CD4-positive, alpha-beta T cell treated with Interleukin-4 for 1 hour (primary cell): ENCODE results near the gene CCDC137.

ENCODE experiments used
- DNase-seq, 2 donors: peaks; one replicate each; pipeline ENCODE4 v3.0.0-alpha.2; 2020 to 2022

The CCDC137 gene

DNA sequence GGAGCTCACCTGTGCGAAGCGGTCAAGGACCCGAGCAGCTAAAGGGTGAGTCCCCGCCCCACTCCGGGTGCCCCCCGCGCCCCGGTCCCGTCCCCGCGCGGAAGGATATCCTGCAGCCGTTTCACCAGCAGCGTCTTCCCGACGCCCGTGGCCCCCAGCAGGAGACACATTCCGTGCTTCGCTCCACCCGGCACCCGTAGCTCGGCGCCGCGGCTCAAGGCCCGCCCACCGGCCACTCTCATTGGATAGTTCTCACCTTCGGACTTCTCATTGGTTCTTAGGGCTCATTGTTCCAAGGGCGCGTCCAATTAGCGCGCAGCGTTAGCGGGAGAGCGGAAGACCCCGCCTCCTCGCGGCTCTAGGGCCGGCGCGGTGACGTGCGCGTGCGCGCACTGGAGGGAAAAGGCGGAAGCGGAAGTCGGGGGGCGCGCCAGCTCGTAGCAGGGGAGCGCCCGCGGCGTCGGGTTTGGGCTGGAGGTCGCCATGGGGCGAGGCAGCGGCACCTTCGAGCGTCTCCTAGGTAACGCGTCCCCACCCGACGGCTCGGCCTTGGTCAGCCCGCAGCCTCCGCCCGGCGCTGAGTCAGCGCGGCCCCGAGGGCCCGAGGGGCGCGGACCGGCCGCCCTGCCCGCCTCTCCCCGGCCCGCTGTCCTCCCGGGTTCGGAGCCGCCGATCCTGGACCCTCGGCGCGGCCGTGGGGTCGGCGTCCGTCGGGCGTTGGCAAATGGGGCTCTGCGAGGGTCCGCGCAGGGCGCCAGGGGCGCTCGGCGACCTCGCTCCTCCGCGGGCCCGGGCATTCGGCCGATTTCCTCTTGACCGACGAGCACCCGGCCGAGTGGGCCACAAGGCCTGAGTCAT is 17.3 kb downstream of the CCDC137 start, which contains the start of the genes ARL16 and HGS:
Gene ARL16, minus strand, starts transcription at position 214 of the 858 bp plus-strand sequence. Its CDS starts 44 bp downstream, at position 170.
Gene HGS, plus strand, starts transcription at position 428 of the 858 bp plus-strand sequence. Its CDS starts 56 bp downstream, at position 484.
- peak; percentile 98 to 99 for DNase-seq

DNA sequence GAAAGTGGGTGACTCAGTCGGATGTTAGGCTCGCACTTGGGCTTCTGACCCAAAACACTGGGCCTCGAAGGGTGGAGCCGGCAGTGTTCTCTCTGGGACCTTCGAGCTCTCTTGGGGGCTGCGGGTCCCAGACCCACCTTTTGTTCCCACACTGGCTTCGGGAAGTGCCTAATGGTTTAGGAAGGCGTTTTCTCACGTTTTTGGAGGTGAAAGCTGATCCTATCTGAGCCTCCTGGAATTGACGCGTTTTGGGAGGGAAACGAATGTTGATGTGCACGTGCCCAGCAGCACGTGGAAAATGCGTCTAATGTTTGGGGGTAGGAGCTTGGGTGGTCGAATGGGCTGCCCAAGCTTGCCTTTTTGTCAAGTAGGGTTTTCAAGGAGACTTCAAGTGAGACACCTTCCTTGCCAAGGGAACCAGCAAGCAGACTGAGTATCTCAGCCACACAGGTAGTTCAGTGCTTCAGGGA is 17.9 kb downstream of the CCDC137 start:
- DNase-seq: peak in 1 of 2 donors; percentile 49

DNA sequence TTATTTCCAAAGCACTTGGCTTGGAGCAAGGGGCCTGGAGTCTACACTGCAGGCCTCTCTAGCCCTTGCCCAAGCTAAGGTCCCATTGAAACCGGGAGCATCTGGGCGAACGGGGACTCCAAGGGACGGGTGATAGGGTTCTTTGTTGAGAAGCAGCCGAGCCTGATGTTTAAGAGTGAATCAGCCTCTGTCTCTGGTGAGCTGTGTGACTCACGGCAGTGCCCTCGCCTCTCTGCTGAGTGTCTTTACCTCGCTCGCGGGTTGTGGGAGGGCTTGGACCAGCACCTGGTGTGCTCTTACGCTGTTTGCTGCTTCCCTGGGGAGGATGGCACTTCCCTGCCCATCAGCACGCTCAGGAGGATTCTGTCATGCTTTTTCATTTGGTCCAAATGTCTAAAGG is 18.6 kb downstream of the CCDC137 start:
- no peak for DNase-seq

DNA sequence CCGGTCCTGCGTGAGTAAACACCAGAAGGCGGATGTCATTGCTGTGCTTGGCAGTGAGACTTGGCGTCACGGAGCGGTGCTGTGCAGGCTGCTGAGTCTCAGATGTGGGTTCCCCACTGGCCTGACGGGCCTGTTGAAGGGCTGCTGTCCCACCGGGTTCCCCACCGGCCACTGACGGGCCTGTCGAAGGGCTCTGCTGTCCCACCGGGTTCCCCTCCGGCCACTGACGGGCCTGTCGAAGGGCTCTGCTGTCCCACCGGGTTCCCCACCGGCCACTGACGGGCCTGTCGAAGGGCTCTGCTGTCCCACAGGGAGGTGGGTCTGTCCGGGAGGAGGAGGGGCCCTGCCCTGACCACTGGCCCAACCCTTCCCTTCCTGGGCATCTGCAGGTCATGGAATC is 20.1 kb downstream of the CCDC137 start:
- no peak for DNase-seq

DNA sequence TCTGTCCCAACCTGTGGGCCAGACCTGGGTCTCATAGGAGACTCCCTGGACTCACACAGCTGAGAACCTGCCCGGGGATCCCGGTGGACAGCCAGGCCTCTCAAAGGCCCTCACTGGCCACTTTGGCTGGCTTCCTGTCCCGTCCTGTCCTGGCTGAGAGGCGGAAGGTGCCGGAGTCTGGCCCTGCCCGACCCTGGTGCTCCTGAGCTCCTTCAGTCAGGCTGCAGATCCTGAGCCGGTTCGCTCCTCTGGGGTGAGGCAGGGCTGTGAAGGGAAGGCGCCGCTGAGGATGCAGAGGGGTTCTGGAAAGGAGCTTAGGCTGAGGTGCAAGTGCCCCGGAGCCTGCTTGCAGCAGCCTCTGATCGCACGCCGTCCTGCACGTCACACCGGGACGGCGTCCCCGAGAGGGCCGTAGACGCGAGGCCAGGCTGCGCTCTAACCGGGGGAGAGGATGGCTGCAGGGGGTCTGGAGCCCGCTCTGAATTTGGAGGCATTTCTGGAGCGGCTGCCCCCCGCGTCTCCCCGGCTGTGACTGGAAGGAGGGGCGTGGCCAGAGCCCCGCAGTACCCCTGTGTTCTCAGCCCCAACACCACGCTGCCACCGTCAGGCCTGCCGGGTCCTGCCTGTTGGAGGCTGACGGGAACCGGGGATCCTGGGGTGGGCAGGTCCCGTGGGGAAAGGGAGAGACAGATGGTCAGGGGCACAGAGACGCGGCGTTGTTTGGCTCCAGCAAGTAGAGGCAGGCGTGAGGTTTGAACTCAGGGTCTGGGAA is 21.4 kb downstream of the CCDC137 start:
- no peak for DNase-seq

DNA sequence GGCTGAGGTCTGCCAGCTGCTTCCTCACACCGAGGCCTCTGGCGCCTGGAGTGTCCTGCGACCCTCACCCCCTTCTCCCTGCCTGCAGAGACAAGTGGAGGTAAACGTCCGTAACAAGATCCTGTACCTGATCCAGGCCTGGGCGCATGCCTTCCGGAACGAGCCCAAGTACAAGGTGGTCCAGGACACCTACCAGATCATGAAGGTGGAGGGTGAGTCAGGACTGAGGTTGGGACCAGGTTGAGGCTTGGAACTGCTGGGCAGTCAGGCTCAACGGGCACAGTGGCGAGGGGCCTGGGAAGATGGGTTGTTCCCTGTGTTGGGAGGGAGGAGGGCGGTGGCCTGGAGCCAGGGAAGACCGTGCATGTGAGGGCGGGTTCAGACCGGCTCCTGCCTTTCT is 22.1 kb downstream of the CCDC137 start:
- DNase-seq: no peak

DNA sequence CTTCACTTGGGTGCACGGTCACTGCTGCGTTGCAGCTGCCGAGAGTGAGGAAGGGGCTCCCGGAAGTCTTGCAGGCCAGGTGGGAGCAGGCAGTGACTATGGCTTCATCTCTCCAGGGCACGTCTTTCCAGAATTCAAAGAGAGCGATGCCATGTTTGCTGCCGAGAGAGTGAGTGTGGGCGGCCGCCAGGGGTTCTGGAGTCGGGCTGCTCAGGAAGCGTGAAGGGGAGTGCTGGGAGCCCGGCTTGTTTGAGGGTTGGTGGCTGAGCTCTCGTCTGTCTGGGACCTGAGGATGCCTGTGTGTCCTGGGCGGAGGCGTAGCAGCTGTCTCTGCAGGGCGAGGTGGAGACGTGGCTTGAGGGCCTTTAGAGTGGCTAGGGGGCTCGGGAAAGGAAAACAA is 23.5 kb downstream of the CCDC137 start:
- DNase-seq: no peak

DNA sequence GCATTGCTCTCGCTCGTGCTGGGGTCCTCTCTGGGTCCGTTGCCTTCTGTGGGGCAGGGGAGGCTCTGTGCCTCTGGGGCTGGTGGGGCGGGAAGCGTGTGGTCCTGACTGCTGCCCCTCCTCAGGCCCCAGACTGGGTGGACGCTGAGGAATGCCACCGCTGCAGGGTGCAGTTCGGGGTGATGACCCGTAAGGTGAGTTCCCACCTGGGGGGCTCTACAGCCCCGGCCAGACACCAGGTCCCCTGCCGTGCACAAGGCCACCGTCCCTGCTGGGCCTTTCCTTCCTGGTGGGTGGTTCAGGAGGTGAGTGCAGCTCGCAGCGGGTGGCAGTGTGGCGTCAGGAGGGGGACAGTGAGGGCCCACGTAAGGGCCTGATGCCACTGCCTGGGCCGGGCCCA is 24.0 kb downstream of the CCDC137 start:
- DNase-seq: no peak

DNA sequence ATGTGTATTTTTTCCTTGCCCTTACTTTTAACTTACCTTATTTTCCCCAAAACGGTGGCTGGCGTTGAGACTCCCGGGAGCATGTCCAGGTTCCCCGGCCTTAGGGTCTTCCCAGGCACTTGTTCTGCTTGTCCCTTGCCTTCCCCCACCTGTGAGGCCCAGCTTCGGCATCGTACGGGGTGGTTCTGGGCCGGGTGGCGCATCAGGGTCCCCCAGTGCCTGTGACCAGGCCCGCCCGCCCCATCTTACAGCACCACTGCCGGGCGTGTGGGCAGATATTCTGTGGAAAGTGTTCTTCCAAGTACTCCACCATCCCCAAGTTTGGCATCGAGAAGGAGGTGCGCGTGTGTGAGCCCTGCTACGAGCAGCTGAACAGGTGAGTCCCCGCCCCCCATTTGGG is 24.7 kb downstream of the CCDC137 start:
- DNase-seq: no peak

DNA sequence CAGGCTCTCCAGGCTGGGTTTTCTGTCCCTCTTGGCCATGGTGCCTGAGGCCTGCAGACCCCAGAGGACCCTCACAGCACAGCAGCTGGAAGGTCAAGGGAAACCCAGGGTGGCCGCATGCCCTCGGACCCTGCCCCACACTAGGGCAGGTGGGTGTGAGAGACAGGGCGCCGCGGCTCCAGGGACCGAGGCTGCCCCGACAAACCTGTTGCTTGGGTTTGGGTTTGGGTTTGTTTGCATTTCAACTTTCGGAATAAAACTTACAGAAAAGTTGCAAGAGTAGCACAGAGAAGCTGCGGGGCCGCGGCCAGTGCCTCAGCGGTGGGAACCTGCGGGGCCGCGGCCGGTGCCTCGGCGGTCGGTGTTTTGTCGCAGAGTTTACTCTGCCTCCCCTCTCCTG is 25.1 kb downstream of the CCDC137 start:
- DNase-seq: no peak

DNA sequence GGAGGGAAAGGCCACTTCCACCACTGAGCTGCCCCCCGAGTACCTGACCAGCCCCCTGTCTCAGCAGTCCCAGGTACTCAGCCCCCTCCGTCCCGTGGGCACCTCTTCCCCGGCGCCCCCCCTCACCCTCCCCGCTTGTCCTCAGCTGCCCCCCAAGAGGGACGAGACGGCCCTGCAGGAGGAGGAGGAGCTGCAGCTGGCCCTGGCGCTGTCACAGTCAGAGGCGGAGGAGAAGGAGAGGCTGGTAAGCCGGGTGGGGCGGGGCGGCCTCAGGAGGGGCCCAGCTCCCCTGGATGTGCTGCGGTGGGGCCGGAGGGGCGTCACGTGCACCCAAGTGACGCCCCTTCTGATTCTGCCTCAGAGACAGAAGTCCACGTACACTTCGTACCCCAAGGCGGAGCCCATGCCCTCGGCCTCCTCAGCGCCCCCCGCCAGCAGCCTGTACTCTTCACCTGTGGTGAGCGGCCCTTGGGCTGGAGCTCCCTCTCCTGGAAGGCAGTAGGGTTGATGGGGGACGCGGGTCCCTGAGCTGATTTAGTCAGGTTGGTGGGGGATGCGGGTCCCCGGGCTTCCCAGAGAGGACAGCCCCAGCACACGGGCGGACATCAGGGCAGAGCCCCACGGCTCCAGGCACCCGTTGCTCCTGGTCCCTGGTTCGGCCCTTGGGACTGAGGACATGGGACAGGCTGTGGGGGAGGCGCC is 27.1 kb downstream of the CCDC137 start:
- no peak for DNase-seq

DNA sequence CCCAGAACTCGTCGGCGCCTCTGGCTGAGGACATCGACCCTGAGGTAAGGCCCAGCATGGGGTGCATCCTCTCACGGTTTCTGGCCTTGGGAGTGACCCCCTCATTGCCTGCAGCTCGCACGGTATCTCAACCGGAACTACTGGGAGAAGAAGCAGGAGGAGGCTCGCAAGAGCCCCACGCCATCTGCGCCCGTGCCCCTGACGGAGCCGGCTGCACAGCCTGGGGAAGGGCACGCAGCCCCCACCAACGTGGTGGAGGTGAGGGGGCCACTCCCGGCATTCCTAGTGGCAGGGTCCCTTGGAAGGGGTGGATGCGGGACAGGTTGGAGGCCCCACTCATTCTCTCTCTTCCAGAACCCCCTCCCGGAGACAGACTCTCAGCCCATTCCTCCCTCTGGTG is 28.3 kb downstream of the CCDC137 start:
- no peak for DNase-seq

DNA sequence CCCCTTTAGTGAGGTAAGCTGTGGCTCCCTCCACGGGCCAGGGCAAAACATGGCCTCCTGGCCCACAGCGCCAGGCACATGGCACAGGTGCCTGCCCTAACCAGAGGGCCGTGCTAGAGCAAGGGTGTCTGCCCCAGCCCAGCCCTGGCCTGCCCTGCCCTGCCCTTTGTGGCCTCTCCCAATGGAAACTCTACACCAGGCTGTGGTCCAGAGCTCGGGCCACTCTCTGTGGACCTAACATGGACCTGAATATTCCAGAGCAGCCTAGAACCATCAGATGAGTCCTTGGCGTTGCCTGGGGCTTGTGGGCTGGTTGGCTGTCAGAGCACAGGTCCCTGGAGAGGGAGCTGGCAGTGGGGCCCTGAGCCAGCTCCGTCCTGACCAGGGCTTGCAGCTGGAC is 28.7 kb downstream of the CCDC137 start:
- DNase-seq: no peak

DNA sequence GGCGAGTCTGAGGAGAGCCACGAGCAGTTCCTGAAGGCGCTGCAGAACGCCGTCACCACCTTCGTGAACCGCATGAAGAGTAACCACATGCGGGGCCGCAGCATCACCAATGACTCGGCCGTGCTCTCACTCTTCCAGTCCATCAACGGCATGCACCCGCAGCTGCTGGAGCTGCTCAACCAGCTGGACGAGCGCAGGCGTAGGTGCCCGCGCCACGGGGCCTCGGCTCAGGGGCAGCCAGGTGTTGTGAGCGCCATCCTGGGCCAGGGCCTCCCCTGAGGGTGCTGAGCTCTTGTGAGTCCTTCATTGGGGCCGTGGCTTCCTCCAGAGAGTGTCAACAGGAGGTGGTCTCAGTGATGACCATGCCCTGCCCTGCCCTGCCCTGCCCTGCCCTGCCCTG is 29.3 kb downstream of the CCDC137 start:
- DNase-seq: no peak

DNA sequence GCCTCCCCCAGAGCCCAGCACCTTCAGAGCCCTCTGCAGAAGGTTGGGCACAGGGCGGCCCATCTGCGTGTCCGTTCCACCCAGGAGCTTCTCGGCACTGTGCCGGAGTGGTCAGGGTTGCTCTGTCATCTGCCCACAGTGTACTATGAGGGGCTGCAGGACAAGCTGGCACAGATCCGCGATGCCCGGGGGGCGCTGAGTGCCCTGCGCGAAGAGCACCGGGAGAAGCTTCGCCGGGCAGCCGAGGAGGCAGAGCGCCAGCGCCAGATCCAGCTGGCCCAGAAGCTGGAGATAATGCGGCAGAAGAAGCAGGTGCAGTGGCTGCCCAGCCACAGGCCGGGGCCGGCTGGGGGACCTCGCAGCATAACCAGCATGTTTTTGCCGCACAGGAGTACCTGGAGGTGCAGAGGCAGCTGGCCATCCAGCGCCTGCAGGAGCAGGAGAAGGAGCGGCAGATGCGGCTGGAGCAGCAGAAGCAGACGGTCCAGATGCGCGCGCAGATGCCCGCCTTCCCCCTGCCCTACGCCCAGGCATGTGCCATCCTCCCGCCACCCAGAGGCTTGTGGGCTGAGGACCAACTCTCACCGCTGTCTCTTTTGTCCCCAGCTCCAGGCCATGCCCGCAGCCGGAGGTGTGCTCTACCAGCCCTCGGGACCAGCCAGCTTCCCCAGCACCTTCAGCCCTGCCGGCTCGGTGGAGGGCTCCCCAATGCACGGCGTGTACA is 29.8 kb downstream of the CCDC137 start:
- no peak for DNase-seq

DNA sequence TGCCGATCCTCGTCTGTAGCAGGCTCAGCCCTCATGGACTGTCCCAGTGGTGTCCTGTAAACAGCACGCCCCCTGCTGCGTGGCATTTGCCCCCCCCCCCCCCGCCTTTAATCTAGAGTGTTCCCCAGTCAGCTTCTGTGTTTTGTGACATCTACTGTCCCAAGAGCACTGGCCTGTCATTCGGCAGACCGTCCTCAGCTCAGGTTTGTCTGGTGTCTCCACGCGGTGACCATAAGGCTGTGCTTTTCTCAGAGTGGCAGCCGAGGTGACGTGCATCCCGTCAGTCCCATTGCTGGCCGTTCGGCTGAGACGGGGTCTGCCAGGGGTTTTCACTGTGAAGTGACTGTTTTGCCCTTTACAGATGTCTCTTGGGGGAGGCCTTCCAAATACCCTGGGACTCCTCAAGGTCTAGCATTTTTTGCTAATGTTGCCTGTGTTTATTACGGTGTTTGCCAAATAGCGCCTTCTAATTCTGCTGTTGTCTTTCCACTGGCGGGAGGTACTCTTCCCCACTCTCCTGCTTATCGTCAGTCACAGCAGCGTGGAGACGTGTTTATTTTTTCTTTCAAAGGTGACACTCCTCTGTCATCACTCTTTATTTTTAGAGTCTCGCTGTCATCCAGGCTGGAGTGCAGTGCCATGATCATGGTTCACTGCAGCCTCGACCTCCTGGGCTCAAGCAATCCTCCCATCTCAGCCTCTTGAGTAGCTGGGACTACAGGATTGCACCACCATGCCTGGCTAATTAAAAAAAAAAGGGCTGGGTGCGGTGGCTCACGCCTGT is 30.9 kb downstream of the CCDC137 start:
- no peak for DNase-seq

DNA sequence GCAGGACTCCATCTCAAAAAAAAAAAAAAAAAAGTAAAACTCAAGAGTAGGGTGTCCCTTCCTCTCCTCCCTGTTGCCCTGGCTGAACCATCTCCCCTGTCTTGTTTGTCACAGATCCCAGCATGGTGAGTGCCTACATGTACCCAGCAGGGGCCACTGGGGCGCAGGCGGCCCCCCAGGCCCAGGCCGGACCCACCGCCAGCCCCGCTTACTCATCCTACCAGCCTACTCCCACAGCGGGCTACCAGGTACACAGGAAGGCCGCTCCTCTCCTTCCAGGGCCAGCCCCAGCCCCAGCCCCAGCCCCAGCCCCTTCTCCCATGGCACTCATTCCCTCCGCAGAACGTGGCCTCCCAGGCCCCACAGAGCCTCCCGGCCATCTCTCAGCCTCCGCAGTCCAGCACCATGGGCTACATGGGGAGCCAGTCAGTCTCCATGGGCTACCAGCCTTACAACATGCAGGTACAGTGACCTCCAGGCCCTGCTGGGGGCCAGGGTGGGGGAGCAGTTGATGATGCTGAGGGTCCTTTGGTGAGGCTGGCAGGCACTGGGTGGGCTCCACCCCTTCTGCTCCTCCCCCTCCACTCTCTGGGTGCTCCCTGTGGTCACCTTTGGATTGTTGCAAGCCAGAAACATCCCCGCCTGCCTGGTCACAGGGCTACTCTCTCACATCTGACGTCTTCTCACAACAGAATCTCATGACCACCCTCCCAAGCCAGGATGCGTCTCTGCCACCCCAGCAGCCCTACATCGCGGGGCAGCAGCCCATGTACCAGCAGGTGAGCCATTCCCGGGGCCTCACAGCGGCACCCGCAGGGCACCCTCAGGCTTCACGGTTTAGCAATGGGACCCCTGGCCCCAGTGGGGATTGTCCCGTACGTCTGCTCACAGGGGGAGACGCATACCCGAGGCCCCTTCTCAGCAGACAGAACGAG is 34.1 kb downstream of the CCDC137 start:
- no peak for DNase-seq

DNA sequence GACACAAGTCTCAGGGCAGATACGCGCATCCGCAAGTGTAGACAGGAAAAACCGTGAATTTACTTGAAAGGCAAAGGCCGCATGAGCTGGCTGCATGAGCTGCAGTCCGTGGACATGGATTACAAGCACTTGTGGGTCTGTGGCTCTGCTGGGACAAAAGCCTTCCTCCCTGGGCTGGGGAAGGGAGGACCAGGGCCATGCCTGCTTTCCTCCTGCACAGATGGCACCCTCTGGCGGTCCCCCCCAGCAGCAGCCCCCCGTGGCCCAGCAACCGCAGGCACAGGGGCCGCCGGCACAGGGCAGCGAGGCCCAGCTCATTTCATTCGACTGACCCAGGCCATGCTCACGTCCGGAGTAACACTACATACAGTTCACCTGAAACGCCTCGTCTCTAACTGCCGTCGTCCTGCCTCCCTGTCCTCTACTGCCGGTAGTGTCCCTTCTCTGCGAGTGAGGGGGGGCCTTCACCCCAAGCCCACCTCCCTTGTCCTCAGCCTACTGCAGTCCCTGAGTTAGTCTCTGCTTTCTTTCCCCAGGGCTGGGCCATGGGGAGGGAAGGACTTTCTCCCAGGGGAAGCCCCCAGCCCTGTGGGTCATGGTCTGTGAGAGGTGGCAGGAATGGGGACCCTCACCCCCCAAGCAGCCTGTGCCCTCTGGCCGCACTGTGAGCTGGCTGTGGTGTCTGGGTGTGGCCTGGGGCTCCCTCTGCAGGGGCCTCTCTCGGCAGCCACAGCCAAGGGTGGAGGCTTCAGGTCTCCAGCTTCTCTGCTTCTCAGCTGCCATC is 34.9 kb downstream of the CCDC137 start:
- peak in 1 of 2 donors; percentile 15 for DNase-seq

DNA sequence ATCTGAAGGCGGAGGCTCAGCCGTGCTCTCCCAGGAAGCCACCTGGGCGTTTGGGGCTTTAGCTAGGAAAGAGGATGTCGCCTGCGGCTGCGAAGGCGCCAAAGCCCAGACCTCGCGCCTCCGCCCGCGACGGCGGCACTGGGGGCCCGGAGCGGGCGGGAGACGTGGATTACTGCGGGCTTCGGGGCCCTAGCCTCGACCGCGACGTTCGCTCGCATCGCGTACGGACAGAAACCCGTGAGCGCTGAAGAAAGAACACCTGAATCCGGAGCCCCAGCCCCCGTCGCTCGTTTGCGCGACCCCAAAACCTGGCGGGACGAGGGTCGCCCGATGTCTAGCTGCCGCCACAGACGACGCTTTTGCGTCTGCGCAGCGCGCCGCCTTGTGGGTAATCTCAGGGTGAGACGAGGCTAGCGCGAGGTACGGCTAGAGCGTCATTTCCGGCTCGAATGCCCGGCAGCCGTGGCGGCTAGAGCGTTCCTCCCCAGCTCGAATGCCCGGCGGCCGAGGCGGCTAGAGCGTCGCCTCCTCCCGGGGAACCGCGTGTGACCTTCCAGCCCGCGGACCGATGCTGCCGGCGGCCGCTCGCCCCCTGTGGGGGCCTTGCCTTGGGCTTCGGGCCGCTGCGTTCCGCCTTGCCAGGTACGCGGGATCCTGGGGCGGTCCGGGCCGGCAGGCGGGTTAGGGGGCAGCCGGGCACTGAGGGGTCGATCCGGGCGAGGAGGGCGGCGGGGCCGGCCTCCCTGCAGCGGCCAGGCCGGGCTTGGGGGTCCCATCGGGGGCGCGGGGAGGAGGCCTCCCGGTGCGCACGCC is 36.6 kb downstream of the CCDC137 start, which contains the start of gene MRPL12:
Gene MRPL12, plus strand, starts transcription at position 434 of the 813 bp plus-strand sequence. Its CDS starts 135 bp downstream, at position 569.
- peak; percentile 90 to 91 for DNase-seq
